Dendritic cell treated with granulocyte-macrophage colony-stimulating factor and Interleukin-4, amounts not matched to agents 40 ng/mL and 50 ng/mL, for 4 days (primary cell): ENCODE measurements around the gene IFNGR1.

Experiments used
- H3K27ac Mint-ChIP-seq: one replicate; pipeline ENCODE4 v1.8.0; 2022; ENCODE audit warnings: mild to moderate bottlenecking, mixed read lengths
- H3K27me3 Mint-ChIP-seq: one replicate; pipeline ENCODE4 v1.8.0; 2022; ENCODE audit warnings: mild to moderate bottlenecking, mixed read lengths
- H3K36me3 Mint-ChIP-seq: one replicate; pipeline ENCODE4 v1.8.0; 2022; ENCODE audit warnings: low read depth, mixed read lengths
- H3K4me1 Mint-ChIP-seq: one replicate; pipeline ENCODE4 v1.8.0; 2022; ENCODE audit warnings: low read depth, mixed read lengths
- H3K4me3 Mint-ChIP-seq: one replicate; pipeline ENCODE4 v1.8.0; 2022; ENCODE audit warnings: mild to moderate bottlenecking, moderate library complexity, mixed read lengths
- H3K9me3 Mint-ChIP-seq: one replicate; pipeline ENCODE4 v1.8.0; 2022; ENCODE audit warnings: mixed read lengths
- intact Hi-C: fragments of 100-400 bp; cut with micrococcal nuclease; formaldehyde crosslinking; loops from one replicate; pipeline ENCODE4 v1.15.0; 2022

The IFNGR1 gene

GRCh38 chr6:137173501-137173900 is 45.7 kb downstream of the IFNGR1 start, which contains the start of gene IL22RA2:
IL22RA2 (minus strand) TSS chr6:137173644; CDS start chr6:137161749, 11,895 bp downstream.
- intact Hi-C loops: no loop called here
- H3K4me1 Mint-ChIP-seq: peaks cover 53% of the 10 kb centered on the region
- peaks cover 6% of the 10 kb centered on the region for H3K36me3 Mint-ChIP-seq
- H3K27me3 Mint-ChIP-seq: no peaks in the 10 kb centered on the region
- H3K4me3 Mint-ChIP-seq: no peak within 1 kb of the TSS
- peak within 1 kb of the TSS; percentile 48 for H3K27ac Mint-ChIP-seq
- H3K9me3 Mint-ChIP-seq: peaks cover 9% of the 10 kb centered on the region

GRCh38 chr6:137172734-137173431 is 46.3 kb downstream of the IFNGR1 start:
- intact Hi-C loops: no loop called here
- H3K9me3 Mint-ChIP-seq: peaks cover 9% of the 10 kb centered on the region
- H3K36me3 Mint-ChIP-seq: peaks cover 6% of the 10 kb centered on the region
- no peak overlapping the region for H3K4me3 Mint-ChIP-seq
- H3K27ac Mint-ChIP-seq: peak overlapping the region; percentile 48
- peaks cover 51% of the 10 kb centered on the region for H3K4me1 Mint-ChIP-seq
- no peaks in the 10 kb centered on the region for H3K27me3 Mint-ChIP-seq

- H3K4me1 Mint-ChIP-seq: peaks cover 43% of the 10 kb centered on the region
- H3K27ac Mint-ChIP-seq: peak overlapping the region; percentile 48
- peaks cover 6% of the 10 kb centered on the region for H3K36me3 Mint-ChIP-seq
- intact Hi-C loops: no loop called here
- peaks cover 9% of the 10 kb centered on the region for H3K9me3 Mint-ChIP-seq
- H3K27me3 Mint-ChIP-seq: no peaks in the 10 kb centered on the region
- no peak overlapping the region for H3K4me3 Mint-ChIP-seq
These were observed 47.1 kb downstream of the IFNGR1 start for GRCh38 chr6:137171824-137172733.

DNA sequence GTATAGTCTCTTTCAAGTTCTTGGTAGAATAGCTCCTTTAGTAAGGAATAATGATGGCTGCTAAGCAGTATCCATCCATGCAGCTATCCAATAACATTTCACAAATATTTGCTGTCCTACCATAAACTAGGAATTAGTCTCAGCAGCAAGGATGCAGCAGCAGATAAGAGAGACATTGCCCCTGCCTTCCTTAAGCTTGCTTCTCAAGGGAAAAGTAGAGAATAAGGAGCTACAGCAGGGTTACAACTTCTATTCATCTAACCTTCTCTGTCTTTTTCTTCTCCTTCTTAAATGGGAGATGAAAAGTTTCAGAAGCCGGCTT is 48.2 kb downstream of the IFNGR1 start:
- H3K4me3 Mint-ChIP-seq: no peak overlapping the region
- peaks cover 44% of the 10 kb centered on the region for H3K4me1 Mint-ChIP-seq
- H3K9me3 Mint-ChIP-seq: peaks cover 9% of the 10 kb centered on the region
- intact Hi-C loops: no loop called here
- no peak overlapping the region for H3K27ac Mint-ChIP-seq
- H3K27me3 Mint-ChIP-seq: no peaks in the 10 kb centered on the region
- peaks cover 6% of the 10 kb centered on the region for H3K36me3 Mint-ChIP-seq

- Mint-ChIP-seq H3K9me3 (peaks cover 9% of the 10 kb centered on the region), H3K27ac (no peak overlapping the region), H3K36me3 (peaks cover 6% of the 10 kb centered on the region), H3K27me3 (no peaks in the 10 kb centered on the region), H3K4me1 (peaks cover 45% of the 10 kb centered on the region), H3K4me3 (no peak overlapping the region)
- intact Hi-C loops: no loop called here
These were observed 48.7 kb downstream of the IFNGR1 start for GRCh38 chr6:137170266-137171052.

DNA sequence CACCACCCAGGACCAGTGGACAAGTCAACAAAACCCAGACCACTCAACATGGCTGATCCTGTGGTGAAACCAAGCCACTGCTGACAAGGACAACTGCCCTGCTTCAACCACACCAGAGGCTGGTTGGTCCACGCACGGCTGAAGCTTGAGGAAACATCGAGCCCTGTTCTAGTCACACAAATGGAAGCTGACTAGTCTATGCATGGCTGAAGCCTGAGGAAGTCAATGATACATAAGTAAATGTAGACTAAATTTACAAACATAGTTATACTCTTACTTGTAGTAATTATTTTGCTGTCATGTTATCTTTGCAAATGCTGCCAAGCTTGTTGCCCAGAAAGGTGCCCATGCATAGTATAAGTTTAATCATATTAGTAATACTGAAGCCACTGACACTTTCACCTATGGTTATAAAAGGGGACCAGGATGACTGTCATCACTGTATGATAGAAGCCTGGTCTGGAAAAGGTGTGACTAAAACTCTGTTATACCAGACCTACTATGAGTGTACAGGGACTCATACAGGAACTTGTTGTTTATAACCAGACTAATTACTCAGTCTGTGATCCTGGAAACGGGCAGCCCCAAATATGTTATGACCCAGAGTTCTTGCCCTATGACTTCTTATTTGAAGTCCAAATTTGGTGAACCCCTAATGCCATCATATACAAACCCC is 51.3 kb downstream of the IFNGR1 start:
- Mint-ChIP-seq H3K9me3 (peaks cover 18% of the 10 kb centered on the region), H3K4me1 (peaks cover 61% of the 10 kb centered on the region), H3K36me3 (peaks cover 12% of the 10 kb centered on the region), H3K27me3 (no peaks in the 10 kb centered on the region), H3K4me3 (no peak overlapping the region), H3K27ac (peak overlapping the region; percentile 13)
- intact Hi-C loops: no loop called here

DNA sequence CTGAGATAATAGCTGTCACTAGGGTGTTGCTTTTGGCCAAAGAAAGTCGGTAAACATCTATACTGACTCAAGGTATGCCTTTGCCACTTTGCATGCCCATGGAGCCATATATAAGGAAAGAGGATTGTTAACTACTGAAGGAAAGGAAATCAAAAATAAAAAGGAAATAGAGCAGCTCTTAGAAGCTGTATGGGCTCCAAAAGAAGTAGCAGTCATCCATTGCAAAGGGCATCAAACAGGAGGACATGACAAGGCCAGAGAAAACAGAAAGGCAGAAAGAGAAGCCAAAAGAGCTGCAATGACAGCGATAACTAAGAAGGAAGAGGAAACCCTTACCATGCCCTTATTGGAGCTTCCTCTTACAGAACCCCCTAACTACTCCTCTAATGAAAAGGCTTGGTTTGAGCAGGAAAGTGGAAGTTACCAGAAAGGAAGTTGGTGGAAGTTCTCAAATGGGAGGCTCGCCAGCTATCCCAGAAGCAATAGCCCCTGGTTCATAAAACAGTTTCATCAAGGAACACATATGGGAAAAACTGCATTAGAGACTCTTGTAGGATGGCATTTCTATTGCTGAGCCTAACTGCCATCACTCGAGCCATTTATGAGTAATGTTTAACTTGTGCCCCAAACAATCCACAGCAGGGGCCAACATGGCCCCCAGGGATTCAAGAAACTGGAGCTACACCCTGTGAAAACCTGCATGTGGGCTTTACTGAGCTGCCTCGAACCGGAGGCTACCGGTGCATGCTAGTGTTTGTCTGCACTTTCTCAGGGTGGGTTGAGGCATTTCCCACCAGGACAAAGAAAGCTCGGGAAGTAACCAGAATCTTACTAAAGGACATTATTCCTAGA is 52.7 kb downstream of the IFNGR1 start:
- Mint-ChIP-seq H3K36me3 (peaks cover 12% of the 10 kb centered on the region), H3K27ac (peak overlapping the region; percentile 77), H3K4me3 (no peak overlapping the region), H3K27me3 (peaks cover 2% of the 10 kb centered on the region), H3K4me1 (peaks cover 61% of the 10 kb centered on the region), H3K9me3 (peaks cover 18% of the 10 kb centered on the region)
- intact Hi-C loops: no loop called here

- peaks cover 12% of the 10 kb centered on the region for H3K36me3 Mint-ChIP-seq
- intact Hi-C loops: no loop called here
- H3K4me1 Mint-ChIP-seq: peaks cover 59% of the 10 kb centered on the region
- H3K27ac Mint-ChIP-seq: peak overlapping the region; percentile 77
- peaks cover 18% of the 10 kb centered on the region for H3K9me3 Mint-ChIP-seq
- no peak overlapping the region for H3K4me3 Mint-ChIP-seq
- H3K27me3 Mint-ChIP-seq: peaks cover 2% of the 10 kb centered on the region
These were observed 53.6 kb downstream of the IFNGR1 start for GRCh38 chr6:137165375-137166246.

GRCh38 chr6:137163732-137164318 is 55.4 kb downstream of the IFNGR1 start:
- Mint-ChIP-seq H3K4me1 (peaks cover 66% of the 10 kb centered on the region), H3K9me3 (peaks cover 9% of the 10 kb centered on the region), H3K4me3 (no peak overlapping the region), H3K27me3 (peaks cover 2% of the 10 kb centered on the region), H3K27ac (peak overlapping the region; percentile 77), H3K36me3 (peaks cover 6% of the 10 kb centered on the region)
- intact Hi-C loops: no loop called here

DNA sequence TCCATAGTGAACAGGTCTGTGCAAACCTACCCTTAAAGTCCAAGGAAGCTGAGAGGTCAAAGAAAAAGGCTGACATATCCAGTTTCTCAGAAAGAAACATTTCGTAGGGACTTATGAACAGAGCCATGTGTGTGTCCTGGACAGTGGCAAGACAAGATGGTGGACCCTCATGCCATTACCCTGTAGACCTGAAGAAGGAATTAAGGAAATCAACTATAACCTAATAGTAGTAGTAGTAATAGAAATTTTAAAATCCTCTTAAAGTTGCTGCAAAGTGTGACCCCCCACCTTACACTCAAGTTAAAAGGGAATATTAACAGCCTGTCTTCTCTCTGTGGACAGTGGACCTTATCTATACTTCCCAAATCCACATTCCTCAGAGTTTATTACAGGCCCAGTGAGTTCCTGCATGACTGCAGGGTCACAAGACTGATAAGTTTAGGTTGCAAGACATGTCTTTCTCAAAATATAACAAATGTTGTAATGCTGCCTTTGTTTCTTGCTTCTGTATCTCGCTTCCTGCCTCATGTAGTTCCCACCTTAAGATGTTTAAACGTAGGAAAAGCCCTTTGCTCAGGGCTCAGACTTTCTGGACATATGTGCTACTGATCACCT is 56.4 kb downstream of the IFNGR1 start:
- intact Hi-C loops: no loop called here
- Mint-ChIP-seq H3K27ac (peak overlapping the region; percentile 77), H3K27me3 (peaks cover 2% of the 10 kb centered on the region), H3K9me3 (peaks cover 9% of the 10 kb centered on the region), H3K4me1 (peaks cover 67% of the 10 kb centered on the region), H3K36me3 (peaks cover 6% of the 10 kb centered on the region), H3K4me3 (no peak overlapping the region)

GRCh38 chr6:137161949-137162348 is 57.2 kb downstream of the IFNGR1 start:
- Mint-ChIP-seq H3K36me3 (peaks cover 6% of the 10 kb centered on the region), H3K4me1 (peaks cover 67% of the 10 kb centered on the region), H3K4me3 (no peak overlapping the region), H3K9me3 (peaks cover 9% of the 10 kb centered on the region), H3K27me3 (peaks cover 2% of the 10 kb centered on the region), H3K27ac (peak overlapping the region; percentile 44)
- intact Hi-C loops: no loop called here
